Limb (tissue), 2 donors: ENCODE data around the gene CAPN15.

Experiments
- DNase-seq, 2 donors: peaks; one replicate each; pipeline ENCODE4 v3.0.0-alpha.2; 2016; ENCODE audit errors: extremely low spot score in 2 of 2

CAPN15 gene

GRCh38 chr16:544517-544916 is 17.0 kb downstream of the CAPN15 start:
- DNase-seq = no peak

DNA sequence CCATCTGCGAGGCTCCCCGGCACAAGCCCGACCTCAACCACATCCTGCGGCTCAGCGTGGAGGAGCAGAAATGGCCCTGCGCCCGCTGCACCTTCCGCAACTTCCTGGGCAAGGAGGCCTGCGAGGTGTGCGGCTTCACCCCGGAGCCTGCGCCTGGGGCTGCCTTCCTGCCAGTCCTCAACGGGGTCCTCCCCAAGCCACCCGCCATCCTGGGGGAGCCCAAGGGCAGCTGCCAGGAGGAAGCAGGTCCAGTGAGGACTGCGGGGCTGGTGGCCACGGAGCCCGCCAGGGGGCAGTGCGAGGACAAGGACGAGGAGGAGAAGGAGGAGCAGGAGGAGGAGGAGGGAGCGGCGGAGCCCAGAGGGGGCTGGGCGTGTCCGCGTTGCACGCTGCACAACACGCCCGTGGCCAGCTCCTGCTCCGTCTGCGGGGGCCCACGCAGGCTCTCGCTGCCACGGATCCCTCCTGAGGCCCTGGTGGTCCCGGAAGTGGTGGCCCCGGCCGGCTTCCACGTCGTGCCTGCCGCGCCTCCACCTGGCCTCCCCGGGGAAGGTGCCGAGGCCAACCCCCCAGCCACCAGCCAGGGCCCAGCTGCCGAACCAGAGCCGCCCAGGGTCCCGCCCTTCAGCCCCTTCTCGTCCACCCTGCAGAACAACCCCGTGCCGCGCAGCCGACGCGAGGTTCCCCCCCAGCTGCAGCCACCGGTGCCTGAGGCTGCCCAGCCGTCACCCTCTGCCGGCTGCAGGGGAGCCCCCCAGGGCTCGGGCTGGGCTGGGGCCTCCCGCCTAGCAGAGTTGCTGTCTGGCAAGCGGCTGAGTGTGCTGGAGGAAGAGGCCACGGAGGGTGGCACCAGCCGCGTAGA is 19.6 kb downstream of the CAPN15 start:
- DNase-seq = peak; percentile 21 to 65

DNA sequence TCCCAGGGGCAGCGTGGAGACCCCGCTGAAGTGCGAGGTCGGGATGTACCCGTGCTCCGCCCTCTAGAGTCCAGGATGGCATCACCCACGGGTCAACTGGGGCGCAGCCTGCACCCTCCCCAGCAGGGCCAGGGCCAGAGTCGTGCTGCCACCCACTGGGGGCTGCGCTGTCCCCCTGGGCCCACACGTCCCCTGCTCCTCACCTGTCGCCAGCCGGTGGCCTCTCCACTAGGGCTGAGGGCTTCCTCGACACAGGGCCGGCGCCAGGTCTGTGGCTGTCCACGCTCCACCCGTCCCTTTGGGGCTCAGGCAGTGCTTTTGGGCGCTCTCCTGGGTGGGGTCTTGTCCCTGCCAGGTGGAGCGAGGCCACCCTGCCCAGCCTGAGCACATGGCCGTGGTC is 21.1 kb downstream of the CAPN15 start:
- DNase-seq = no peak

DNA sequence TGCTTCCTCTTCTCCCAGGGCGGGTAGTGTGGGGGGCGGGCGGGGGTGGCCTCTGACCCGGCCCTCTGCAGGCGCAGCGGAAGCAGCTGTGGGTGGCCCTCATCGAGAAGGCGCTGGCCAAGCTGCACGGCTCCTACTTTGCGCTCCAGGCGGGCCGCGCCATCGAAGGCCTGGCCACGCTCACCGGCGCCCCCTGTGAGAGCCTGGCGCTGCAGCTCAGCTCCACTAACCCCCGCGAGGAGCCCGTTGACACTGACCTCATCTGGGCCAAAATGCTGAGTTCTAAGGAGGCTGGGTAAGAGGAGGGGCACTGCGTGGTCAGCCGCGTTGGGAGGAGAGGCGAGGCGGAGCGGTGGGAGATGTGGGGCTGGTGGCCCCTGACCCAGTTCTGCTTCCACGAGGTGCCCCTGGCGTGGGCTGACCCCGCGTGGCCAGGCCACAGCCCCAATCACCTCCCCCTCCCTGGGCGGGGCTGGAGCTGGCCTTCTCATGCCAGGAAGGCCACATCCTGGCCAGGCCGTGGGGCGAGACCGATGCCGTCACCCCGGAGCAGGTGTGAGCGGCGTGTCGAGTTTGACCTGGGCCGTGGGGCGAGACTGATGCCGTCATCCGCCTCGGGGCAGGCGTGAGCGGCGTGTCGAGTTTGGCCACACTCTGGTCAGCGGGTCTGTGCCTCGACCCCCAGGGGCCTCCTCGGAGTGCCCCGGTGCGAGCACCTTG is 22.2 kb downstream of the CAPN15 start:
- DNase-seq = no peak

DNA sequence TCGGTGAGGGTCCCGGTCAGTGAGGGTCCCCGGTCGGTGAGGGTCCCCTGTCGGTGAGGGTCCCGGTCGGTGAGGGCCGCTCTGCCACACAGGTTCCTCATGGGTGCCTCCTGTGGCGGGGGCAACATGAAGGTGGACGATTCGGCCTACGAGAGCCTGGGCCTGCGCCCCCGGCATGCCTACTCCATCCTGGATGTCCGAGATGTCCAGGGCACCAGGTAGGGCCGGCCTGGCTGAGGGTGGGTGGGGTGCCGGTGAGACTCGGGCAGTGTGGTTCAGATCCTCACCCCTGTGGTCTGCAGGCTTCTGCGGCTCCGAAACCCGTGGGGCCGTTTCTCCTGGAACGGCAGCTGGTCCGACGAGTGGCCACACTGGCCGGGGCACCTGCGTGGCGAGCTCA is 23.7 kb downstream of the CAPN15 start:
- no peak for DNase-seq

DNA sequence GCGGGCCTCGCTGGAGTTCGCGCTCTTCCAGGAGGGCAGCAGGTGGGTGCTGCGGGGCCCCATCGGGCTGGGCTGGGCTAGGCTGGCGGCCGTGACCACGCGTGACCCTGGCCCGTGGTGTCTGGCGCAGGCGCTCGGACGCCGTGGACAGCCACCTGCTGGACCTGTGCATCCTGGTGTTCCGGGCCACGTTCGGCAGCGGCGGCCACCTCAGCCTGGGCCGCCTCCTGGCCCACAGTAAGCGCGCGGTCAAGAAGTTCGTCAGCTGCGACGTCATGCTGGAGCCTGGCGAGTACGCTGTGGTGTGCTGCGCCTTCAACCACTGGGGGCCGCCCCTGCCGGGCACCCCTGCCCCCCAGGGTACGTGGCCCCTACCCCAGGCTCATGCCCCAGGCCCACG is 24.7 kb downstream of the CAPN15 start:
- no peak for DNase-seq

- no peak for DNase-seq
Measured at GRCh38 chr16:553601-554296, 26.2 kb downstream of the CAPN15 start.

GRCh38 chr16:554297-554621 is 26.7 kb downstream of the CAPN15 start:
- DNase-seq = no peak

GRCh38 chr16:554640-555365 is 27.3 kb downstream of the CAPN15 start:
- DNase-seq = no peak

GRCh38 chr16:555528-556473 is 28.3 kb downstream of the CAPN15 start:
- no peak for DNase-seq

DNA sequence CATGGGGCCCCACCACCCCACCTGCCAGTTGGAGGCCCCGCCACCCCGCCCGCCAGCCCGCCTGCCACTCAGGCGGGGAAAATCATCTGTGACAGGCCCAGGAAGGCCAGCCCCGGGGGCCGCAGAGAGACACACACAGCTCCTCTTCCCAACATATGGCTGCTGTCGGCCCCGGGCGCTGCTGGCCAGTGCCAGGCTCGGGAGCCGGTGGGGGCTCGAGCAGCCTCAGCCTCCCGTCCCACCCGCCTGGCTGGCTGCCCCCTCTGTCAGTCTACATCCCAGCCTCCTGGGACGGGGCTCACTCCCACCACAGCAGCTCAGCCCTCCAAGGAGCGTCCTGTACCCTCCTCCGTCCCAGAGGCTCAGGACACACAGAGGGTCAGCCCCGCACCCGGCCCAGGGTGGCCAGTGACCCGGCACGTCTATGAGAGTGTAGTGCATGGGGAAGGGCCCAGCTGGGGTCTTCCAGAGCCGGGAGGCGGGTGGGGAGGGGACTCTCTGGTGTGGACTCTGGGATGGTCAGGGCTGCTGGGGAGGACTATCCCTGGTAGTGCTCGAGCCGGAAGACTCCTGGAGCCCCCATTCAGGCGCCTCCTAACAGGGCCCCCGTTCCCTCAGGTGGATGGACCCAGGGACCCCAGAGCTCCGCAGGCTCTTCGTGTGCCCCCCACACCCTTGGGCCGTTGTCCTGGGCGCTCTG is 29.1 kb downstream of the CAPN15 start:
- no peak for DNase-seq

DNA sequence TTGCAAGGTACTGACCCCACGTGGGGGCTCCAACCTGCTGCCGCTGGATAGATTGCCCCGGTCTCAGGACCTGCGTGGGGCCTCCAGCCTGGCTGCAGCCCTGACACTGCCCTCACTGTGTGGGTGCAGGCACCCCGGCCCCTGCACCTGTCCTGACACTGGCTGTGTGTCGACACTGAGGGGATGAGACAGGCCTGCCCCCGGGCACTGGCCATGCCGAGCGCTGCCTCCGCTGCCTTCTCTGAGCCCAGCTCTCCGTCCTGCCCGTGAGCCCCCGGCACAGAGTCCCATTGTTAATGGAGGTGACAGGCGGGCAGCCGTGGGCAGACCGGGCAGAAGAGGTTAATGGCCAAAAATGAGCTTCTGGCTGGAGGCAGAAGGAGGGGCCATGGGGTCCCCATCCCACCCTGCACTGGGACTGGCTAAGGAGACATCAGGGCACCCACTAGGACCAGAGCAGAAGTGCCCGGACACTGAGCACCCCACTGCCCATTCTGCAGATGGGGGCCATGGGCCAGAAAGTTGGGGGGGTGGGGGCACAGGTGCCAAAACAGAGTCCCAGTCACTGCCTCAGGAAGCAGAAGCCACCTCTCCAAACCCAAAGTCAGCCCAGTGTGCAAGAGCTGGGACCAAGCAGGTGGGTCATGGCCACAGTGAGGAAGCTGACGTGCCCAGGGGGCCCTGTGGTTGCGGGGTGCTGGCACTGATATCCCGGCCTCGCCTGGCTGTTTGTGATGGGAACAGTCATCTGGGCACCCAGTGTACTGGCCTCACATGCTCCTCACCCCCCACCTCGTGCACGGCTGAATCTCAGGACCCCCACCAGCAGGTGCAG is 30.2 kb downstream of the CAPN15 start:
- DNase-seq = no peak

DNA sequence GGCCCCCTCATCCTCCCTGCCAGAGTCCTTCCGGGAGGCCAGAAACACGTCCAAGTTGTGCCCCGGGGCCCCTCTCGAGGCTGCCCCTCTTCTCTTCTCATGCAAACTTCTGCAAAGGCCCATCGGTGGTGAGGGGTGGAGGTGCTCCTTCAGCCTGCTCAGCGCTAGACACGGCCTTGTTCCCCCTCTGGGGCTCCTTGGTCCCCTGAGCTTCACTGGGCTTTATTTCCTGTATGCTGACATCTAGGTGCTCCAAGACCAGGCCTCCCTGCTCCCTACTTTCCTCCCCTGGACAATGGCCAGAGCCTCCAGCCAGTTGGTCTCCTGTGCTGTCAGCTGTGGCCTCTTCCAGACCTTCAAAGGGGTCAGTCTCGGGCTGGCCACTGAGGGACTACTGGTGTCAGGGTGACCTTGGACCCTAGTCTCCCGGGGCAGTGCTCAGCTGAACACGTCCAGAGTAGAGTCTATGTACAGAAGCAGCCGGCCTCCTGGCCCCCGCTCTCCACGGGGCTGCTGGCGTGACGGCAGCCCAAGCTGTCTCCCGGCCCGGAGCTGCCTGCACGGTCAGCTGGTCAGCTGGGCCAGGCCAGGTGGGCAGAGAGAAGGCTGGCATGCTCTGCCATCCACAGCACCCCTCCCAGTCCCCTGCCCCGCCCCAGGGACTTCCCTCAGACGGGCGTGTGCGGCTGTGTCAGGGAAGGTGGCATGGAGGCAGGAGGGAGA is 30.9 kb downstream of the CAPN15 start:
- no peak for DNase-seq

GRCh38 chr16:559021-559380 is 31.5 kb downstream of the CAPN15 start:
- DNase-seq = no peak

GRCh38 chr16:559411-560203 is 32.1 kb downstream of the CAPN15 start:
- no peak for DNase-seq

DNA sequence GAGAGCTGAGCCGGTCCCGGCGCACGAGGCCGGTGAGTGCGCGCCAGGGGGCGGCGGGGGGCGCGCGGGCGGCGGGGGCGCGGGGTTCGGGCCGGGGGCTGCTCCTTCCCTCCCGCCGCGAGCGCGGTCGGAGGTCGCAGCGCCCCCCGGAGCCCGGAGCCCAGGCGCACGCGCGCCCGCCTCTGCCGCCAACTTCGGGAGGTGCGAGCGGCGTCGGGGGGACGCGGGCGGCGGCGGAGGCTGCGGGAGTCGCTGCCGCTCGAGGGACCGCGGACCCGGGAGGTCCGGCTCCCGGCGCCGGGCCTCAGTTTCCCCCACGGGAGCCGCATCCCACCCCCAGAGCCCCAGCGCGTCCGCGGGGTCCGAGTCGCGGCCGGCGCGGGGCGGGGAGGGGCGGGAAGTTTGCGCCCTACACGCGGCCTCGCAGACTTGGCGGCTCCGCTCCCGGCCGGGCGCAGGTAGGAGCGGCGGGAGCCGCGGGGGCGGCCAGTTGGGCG is 32.7 kb downstream of the CAPN15 start, which contains the start of gene PRR35:
PRR35 (plus strand) TSS at position 191 of the 497 bp plus-strand sequence. CDS start 2,901 bp downstream, outside the sequence.
- no peak for DNase-seq

- DNase-seq = no peak
Measured at GRCh38 chr16:560701-561412, 33.3 kb downstream of the CAPN15 start.
